Karpas-422 (cell line): ENCODE results near the gene RBMS3. TPM values are rescaled to one million over a fixed set of nuclear protein-coding genes. Genes with fewer than 3 reads are reported as not detected.

Source experiments
- DNase-seq: peaks from one replicate; pipeline ENCODE4 v3.0.0-alpha.2; 2015
- H2AFZ ChIP-seq: fragments of 200-600 bp; sonication (generic); 2 replicates; pipeline ENCODE4 v1.6.1; 2014; ENCODE audit warnings: antibody characterized with exemption, low read length, mixed read lengths
- H3K27ac ChIP-seq: fragments of 200-600 bp; sonication (generic); 2 replicates; pipeline ENCODE4 v1.5.1; 2014; ENCODE audit warnings: mild to moderate bottlenecking, low read length, moderate library complexity
- H3K27me3 ChIP-seq: fragments of 200-600 bp; sonication (generic); 2 replicates; pipeline ENCODE4 v1.6.1; 2014; ENCODE audit warnings: low read length, mixed read lengths
- H3K36me3 ChIP-seq: fragments of 200-600 bp; sonication (generic); 2 replicates; pipeline ENCODE4 v1.6.1; 2014; ENCODE audit warnings: low read length, mixed read lengths; ENCODE audit not compliant: insufficient read depth
- H3K4me1 ChIP-seq: fragments of 200-600 bp; sonication (generic); 2 replicates; pipeline ENCODE4 v1.6.1; 2014; ENCODE audit warnings: mild to moderate bottlenecking, low read length, mixed read lengths
- H3K4me2 ChIP-seq: fragments of 200-600 bp; sonication (generic); 2 replicates; pipeline ENCODE4 v1.6.1; 2014; ENCODE audit warnings: low read length, low read depth, mild to moderate bottlenecking; ENCODE audit not compliant: poor library complexity, severe bottlenecking
- H3K4me3 ChIP-seq: fragments of 200-600 bp; sonication (generic); 2 replicates; pipeline ENCODE4 v1.5.1; 2014; ENCODE audit warnings: mild to moderate bottlenecking, antibody characterized with exemption, low read length, mixed read lengths
- H3K79me2 ChIP-seq: fragments of 200-600 bp; sonication (generic); 2 replicates; pipeline ENCODE4 v1.6.1; 2014; ENCODE audit warnings: mild to moderate bottlenecking, low read length, mixed read lengths
- H3K9ac ChIP-seq: fragments of 200-600 bp; sonication (generic); 2 replicates; pipeline ENCODE4 v1.6.0; 2014; ENCODE audit warnings: low read length
- H3K9me2 ChIP-seq: fragments of 200-600 bp; sonication (generic), shearing (Covaris generic); replicated peaks from 2 replicates; pipeline ENCODE4 v1.6.0; 2014; ENCODE audit warnings: mild to moderate bottlenecking, low read length, moderate library complexity; ENCODE audit not compliant: insufficient read depth
- H3K9me3 ChIP-seq: fragments of 300-700, 200-600 bp; sonication (generic); 2 replicates; pipeline ENCODE4 v1.6.1; 2014; ENCODE audit warnings: low read length, mixed read lengths
- H4K20me1 ChIP-seq: fragments of 200-600 bp; sonication (generic); 2 replicates; pipeline ENCODE4 v1.6.1; 2014; ENCODE audit warnings: mild to moderate bottlenecking, antibody characterized with exemption, low read length, low read depth; ENCODE audit not compliant: insufficient read depth
- total RNA-seq: library from RNA; depleted of rRNA; stranded (reverse); fragments of >200 nt; shearing (Covaris generic); gene quantifications from 2 replicates; pipeline ENCODE4 v1.2.3, GENCODE V29; 2014; ENCODE audit warnings: low replicate concordance

RBMS3 gene
- total RNA-seq, 1 experiment from 2014 or later = not detected

DNA sequence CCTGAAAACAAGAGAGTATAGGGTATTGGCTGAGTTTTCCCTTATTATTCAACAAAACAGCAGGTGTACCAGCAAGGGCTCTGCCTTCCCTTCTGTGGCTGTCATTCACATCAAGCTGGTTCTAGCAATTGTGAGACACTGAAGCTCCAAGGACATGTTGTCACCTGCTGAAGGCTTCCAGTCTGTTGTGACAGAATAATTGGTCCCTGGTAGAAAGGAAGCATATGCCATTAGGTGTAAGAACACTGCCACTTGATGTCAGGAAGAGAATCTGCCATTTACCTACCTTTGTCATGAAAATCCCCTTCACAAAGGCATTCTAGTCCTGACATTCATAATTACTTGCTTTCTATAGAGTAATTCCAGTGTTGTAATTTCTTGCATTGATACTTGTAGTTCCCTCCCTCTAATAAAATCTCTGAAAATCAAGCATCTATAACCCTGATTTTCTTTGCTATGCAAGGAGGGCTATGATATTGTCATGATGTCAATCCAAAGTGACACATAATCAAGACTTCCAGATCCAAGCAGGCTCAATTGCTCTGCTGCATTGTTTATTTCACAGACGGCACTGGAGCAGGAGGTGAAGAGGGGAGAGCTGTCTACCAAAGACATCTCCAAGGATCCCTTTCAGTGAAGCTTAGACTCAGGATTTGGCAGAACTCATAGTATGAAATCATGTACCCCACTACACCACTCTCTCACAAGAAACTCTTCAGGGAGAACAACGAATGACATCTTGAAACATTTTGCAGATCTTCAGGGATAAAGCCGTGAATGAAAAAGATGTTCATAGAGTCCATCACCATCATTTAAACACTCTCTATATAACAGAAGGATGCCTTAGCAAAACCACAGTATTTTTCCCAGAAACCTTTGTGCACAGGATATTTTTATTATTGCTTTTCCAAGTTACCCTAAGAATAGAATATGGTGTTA lies 425.3 kb downstream of the RBMS3 start:
- no peak overlapping the region for H3K4me3 ChIP-seq
- no peaks in the 10 kb centered on the region for H3K36me3 ChIP-seq
- no peaks in the 10 kb centered on the region for H4K20me1 ChIP-seq
- no peak overlapping the region for H3K9ac ChIP-seq
- H3K9me2 ChIP-seq = no peaks in the 10 kb centered on the region
- H3K79me2 ChIP-seq = no peaks in the 10 kb centered on the region
- H3K4me2 ChIP-seq = no peak overlapping the region
- H3K4me1 ChIP-seq = no peaks in the 10 kb centered on the region
- H3K27ac ChIP-seq = no peak overlapping the region
- no peak overlapping the region for H2AFZ ChIP-seq
- no peaks in the 10 kb centered on the region for H3K27me3 ChIP-seq
- peaks cover 3% of the 10 kb centered on the region; the same call in 1 of the 2 replicates for H3K9me3 ChIP-seq
- DNase-seq = no peak

DNA sequence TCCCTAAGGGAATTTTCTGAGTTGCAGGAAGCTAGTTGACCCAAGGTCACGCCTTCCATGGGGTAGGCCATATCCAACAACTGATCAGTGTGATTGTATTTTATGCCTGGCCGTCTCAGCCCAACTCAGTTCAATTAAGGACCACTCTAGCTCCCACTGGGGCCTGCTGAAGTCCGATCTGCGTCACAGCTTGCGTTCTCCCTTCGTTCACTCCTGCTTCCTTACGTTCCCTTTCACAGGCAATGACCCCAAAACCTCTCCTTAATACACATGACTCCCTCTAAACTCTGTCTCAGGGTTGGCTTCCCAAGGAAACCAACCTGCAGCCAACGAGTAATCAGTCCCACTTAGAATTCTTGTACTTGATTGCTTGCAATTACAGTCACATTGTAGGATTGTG lies 428.0 kb downstream of the RBMS3 start:
- no peak for DNase-seq
- no peak overlapping the region for H3K27ac ChIP-seq
- H3K36me3 ChIP-seq = no peaks in the 10 kb centered on the region
- no peak overlapping the region for H3K4me3 ChIP-seq
- H3K9ac ChIP-seq = no peak overlapping the region
- no peaks in the 10 kb centered on the region for H4K20me1 ChIP-seq
- H3K4me1 ChIP-seq = no peaks in the 10 kb centered on the region
- H3K9me2 ChIP-seq = no peaks in the 10 kb centered on the region
- no peaks in the 10 kb centered on the region for H3K27me3 ChIP-seq
- no peak overlapping the region for H3K4me2 ChIP-seq
- H3K9me3 ChIP-seq = peaks cover 3% of the 10 kb centered on the region; the same call in 1 of the 2 replicates
- H2AFZ ChIP-seq = no peak overlapping the region
- no peaks in the 10 kb centered on the region for H3K79me2 ChIP-seq

DNA sequence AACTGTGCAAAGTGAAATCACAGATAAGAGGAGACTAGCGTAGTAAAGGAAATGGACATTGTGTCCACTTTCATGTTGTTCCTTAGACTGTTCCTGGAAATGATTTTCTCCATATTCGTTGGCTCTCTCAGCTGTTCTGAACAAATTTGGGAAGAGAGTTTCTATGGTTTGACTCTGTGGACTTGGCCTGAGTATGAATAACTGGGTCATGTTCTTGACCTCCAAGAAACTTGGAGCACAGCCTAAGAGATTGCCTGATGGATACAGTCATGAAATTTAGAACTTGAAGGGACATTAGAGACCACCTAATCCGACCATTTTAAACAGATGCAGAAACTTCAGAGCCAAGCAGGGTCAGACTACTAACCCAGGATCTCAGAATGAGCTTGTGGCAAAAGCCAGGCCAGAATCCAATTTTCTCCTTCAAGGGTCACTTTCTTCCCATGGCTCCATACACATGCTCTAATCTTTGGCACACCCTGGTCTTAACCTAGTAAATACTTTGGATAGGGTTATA lies 430.4 kb downstream of the RBMS3 start:
- Histone ChIP-seq H3K27ac (no peak overlapping the region), H3K36me3 (no peaks in the 10 kb centered on the region), H3K4me2 (no peak overlapping the region), H3K27me3 (no peaks in the 10 kb centered on the region), H3K4me3 (no peak overlapping the region), H3K9me2 (no peaks in the 10 kb centered on the region), H3K79me2 (no peaks in the 10 kb centered on the region), H4K20me1 (no peaks in the 10 kb centered on the region), H3K9me3 (no peaks in the 10 kb centered on the region; the same call in 1 of the 2 replicates), H2AFZ (no peak overlapping the region), H3K9ac (no peak overlapping the region), H3K4me1 (no peaks in the 10 kb centered on the region)
- no peak for DNase-seq

DNA sequence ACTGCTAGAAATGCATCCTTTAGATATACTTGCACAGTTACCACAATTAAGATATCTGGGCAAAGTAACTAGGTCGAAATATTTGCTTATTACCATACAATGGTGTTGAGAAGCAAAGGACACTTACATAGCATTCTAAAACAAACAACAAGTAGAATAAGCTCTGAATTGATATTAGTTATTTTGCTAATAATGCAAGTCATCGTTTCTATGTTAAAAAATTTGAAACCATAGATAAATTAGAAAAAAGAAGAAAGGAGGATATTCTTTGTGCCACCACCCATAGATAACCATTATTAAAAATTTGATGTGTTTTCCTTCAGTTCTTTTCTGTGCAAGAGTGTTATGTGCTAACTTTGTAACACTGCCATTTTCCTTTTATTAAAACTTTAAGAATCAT lies 435.3 kb downstream of the RBMS3 start:
- Histone ChIP-seq H3K27me3 (no peaks in the 10 kb centered on the region), H3K4me3 (no peak overlapping the region), H3K9ac (no peak overlapping the region), H3K4me2 (no peak overlapping the region), H3K4me1 (no peaks in the 10 kb centered on the region), H4K20me1 (no peaks in the 10 kb centered on the region), H3K27ac (no peak overlapping the region), H3K79me2 (no peaks in the 10 kb centered on the region), H3K9me2 (no peaks in the 10 kb centered on the region), H2AFZ (no peak overlapping the region), H3K9me3 (no peaks in the 10 kb centered on the region), H3K36me3 (no peaks in the 10 kb centered on the region)
- no peak for DNase-seq

DNA sequence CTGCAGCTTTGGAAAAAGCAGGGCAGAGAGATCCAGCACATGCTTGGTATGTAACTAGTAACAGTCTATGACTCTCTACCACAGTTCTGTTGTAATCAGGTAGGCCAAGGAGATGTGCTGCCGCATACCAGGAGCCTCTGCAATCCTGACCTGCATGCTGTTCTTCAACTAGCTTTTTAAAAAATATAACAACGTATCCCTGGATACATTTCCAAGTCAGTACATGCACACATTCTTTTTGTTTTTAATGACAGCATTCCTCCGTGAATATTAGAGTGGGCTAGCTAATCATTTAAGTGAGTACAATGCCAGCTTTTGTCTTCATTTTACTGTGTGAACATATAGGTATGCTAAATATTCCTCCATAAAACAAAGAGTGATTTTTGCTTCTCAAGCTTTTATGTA lies 437.8 kb downstream of the RBMS3 start:
- Histone ChIP-seq H3K9ac (no peak overlapping the region), H3K4me3 (no peak overlapping the region), H4K20me1 (no peaks in the 10 kb centered on the region), H3K4me2 (no peak overlapping the region), H3K36me3 (no peaks in the 10 kb centered on the region), H3K27ac (no peak overlapping the region), H3K9me3 (0 out of 2 replicates have a peak, but pooled peaks cover 7% of the 10 kb centered on the region), H3K79me2 (no peaks in the 10 kb centered on the region), H3K9me2 (no peaks in the 10 kb centered on the region), H2AFZ (no peak overlapping the region), H3K27me3 (no peaks in the 10 kb centered on the region), H3K4me1 (no peaks in the 10 kb centered on the region)
- DNase-seq = no peak

DNA sequence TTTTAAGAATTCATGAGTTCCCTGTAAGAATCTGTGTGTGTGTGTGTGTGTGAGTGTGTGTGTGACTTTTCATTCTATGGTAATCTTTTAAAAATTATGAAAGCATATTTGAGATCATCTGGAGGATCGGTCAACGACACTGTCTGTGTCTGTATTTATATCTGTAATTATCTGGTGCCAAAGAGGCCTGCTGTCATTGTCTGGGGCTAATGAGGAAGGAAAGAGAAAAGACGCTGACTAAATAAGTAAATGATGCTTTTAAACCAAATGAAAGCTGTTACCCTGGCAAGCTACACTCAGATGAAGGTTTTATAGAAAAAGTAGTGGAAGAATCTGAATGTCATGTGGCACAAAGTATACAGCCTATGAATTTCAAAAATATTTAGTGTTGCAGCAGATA lies 439.8 kb downstream of the RBMS3 start:
- Histone ChIP-seq H2AFZ (no peak overlapping the region), H3K9me2 (no peaks in the 10 kb centered on the region), H3K4me1 (no peaks in the 10 kb centered on the region), H3K36me3 (no peaks in the 10 kb centered on the region), H4K20me1 (no peaks in the 10 kb centered on the region), H3K4me2 (no peak overlapping the region), H3K27me3 (no peaks in the 10 kb centered on the region), H3K9ac (no peak overlapping the region), H3K27ac (no peak overlapping the region), H3K79me2 (no peaks in the 10 kb centered on the region), H3K4me3 (no peak overlapping the region), H3K9me3 (0 out of 2 replicates have a peak, but pooled peaks cover 7% of the 10 kb centered on the region)
- no peak for DNase-seq

DNA sequence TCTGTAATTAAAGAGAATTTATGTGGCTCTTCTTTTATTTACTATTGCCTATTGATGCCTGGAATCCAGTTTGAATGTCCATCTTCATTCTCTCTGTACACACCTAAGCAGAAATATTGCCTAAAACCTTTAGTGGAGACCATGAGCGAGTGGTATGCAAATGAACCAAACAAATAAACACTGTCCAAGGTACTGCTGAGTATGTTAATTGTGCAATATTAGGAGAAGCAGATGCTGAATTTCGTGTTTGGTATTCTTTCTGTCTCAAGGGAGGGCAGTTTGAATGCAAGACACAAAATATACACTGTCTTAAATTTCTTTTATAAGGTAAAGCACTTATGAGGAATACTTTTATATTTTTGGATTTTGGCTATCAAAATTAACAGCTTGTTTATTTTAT lies 440.9 kb downstream of the RBMS3 start:
- Histone ChIP-seq H3K36me3 (no peaks in the 10 kb centered on the region), H3K9me3 (0 out of 2 replicates have a peak, but pooled peaks cover 7% of the 10 kb centered on the region), H3K4me2 (no peak overlapping the region)

DNA sequence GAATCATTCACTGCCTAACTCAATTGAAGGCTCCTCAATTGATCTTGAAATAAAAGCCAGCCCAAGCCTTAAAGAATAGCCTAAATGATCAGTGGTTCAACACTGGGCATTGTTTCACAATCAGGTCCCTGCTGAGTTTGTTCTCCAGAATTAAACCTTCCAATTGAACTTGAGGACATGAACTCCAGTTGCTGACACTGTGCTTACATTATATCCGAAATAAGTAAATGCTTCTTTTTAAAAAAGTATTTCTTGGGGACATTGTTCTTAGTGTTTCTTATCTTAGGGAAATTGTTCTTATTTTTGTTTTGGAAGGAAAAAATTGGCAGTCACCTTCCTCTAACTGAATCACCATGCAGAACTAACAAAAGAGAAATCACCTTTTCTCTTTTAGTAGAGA lies 450.2 kb downstream of the RBMS3 start:
- H3K4me1 ChIP-seq = no peaks in the 10 kb centered on the region
- no peak overlapping the region for H3K4me2 ChIP-seq
- H4K20me1 ChIP-seq = no peaks in the 10 kb centered on the region
- H2AFZ ChIP-seq = no peak overlapping the region
- H3K79me2 ChIP-seq = no peaks in the 10 kb centered on the region
- no peaks in the 10 kb centered on the region for H3K36me3 ChIP-seq
- H3K9me3 ChIP-seq = peaks cover 17% of the 10 kb centered on the region; the same call in 1 of the 2 replicates
- no peaks in the 10 kb centered on the region for H3K9me2 ChIP-seq
- no peak overlapping the region for H3K4me3 ChIP-seq
- no peak for DNase-seq
- no peaks in the 10 kb centered on the region for H3K27me3 ChIP-seq
- H3K9ac ChIP-seq = no peak overlapping the region
- H3K27ac ChIP-seq = no peak overlapping the region

More for the DNA sequence above, 440.9 kb downstream of the RBMS3 start:
- H3K4me1 ChIP-seq = no peaks in the 10 kb centered on the region
- no peaks in the 10 kb centered on the region for H4K20me1 ChIP-seq
- H3K9me2 ChIP-seq = no peaks in the 10 kb centered on the region
- H3K79me2 ChIP-seq = no peaks in the 10 kb centered on the region
- H2AFZ ChIP-seq = no peak overlapping the region
- no peak overlapping the region for H3K4me3 ChIP-seq
- DNase-seq = no peak
- H3K27ac ChIP-seq = no peak overlapping the region
- H3K27me3 ChIP-seq = no peaks in the 10 kb centered on the region
- no peak overlapping the region for H3K9ac ChIP-seq
